ENCODE results near the gene MAP3K14. TPM values are rescaled to one million over a fixed set of nuclear protein-coding genes. Genes with fewer than 3 reads are reported as not detected.

The MAP3K14 gene
- total RNA-seq, 1 experiment from 2014 or later, result 16.4 TPM

DNA sequence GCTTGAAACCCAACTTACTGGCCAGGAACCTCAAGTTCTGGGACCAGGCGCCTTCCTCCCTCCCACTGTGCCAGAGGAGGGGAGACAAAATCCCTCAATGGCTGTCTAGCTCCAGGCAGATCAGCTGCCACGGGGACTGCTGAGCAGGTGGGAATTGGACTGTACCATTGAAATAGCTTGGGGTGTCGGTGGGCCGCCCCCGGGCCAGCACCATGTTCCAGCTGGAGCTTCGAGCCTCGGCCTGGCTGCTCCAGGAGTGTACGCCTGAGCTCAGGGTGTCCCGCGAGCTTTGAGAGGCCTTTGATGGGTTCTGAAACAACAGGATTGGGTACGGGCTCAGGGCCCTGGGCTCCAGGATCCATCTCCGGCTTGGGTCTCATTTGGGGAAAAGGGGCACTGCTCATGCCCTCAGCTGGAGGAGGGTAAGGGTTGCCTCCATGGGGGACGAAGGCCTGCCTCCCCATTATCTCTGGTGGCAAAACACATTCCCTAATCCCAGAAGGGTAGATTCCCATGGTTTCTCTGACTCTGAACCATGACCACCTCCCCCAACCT lies 50.4 kb downstream of the MAP3K14 start:
- H3K9me2 ChIP-seq (ENCODE audit: insufficient read depth), result no peaks in the 10 kb centered on the region
- no peak overlapping the region for H2AFZ ChIP-seq (ENCODE audit: low read depth, low read length, poor library complexity, severe bottlenecking)
- no peaks in the 10 kb centered on the region for H4K20me1 ChIP-seq (ENCODE audit: insufficient read depth)
- no peak overlapping the region for H3K27ac ChIP-seq (ENCODE audit: low read depth, low read length)
- TF ChIP-seq CEBPB (IDR thresholded peaks at IDR 0.05; ENCODE audit: low read depth) (no peak), SIN3A (IDR thresholded peaks at IDR 0.05; ENCODE audit: low read depth) (no peak), FOSL1 (IDR thresholded peaks at IDR 0.05; ENCODE audit: low read depth) (no peak), EZH2phosphoT487 (IDR thresholded peaks at IDR 0.05; ENCODE audit: borderline replicate concordance) (no peak), CBX3 (IDR thresholded peaks at IDR 0.05; ENCODE audit: low read depth) (no peak), RAD21 (IDR thresholded peaks at IDR 0.05; ENCODE audit: low read depth) (no peak), SP1 (IDR thresholded peaks at IDR 0.05; ENCODE audit: low read depth) (no peak), EGR1 (IDR thresholded peaks at IDR 0.05; ENCODE audit: low read depth) (no peak), TCF7L2 (IDR thresholded peaks at IDR 0.05; ENCODE audit: borderline replicate concordance, extremely low read depth, insufficient read depth, insufficient read length) (no peak)
- TF ChIP-seq, protein P1, sequence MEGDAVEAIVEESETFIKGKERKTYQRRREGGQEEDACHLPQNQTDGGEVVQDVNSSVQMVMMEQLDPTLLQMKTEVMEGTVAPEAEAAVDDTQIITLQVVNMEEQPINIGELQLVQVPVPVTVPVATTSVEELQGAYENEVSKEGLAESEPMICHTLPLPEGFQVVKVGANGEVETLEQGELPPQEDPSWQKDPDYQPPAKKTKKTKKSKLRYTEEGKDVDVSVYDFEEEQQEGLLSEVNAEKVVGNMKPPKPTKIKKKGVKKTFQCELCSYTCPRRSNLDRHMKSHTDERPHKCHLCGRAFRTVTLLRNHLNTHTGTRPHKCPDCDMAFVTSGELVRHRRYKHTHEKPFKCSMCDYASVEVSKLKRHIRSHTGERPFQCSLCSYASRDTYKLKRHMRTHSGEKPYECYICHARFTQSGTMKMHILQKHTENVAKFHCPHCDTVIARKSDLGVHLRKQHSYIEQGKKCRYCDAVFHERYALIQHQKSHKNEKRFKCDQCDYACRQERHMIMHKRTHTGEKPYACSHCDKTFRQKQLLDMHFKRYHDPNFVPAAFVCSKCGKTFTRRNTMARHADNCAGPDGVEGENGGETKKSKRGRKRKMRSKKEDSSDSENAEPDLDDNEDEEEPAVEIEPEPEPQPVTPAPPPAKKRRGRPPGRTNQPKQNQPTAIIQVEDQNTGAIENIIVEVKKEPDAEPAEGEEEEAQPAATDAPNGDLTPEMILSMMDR (IDR thresholded peaks at IDR 0.05 in 2 of 3, conservative IDR thresholded peaks at IDR 0.05 in 1 of 3; ENCODE audit: borderline replicate concordance in 1 of 3, insufficient read depth in 1 of 3, low read depth in 2 of 3, low read length in 2 of 3), result no peak
- TF ChIP-seq, protein P2, sequence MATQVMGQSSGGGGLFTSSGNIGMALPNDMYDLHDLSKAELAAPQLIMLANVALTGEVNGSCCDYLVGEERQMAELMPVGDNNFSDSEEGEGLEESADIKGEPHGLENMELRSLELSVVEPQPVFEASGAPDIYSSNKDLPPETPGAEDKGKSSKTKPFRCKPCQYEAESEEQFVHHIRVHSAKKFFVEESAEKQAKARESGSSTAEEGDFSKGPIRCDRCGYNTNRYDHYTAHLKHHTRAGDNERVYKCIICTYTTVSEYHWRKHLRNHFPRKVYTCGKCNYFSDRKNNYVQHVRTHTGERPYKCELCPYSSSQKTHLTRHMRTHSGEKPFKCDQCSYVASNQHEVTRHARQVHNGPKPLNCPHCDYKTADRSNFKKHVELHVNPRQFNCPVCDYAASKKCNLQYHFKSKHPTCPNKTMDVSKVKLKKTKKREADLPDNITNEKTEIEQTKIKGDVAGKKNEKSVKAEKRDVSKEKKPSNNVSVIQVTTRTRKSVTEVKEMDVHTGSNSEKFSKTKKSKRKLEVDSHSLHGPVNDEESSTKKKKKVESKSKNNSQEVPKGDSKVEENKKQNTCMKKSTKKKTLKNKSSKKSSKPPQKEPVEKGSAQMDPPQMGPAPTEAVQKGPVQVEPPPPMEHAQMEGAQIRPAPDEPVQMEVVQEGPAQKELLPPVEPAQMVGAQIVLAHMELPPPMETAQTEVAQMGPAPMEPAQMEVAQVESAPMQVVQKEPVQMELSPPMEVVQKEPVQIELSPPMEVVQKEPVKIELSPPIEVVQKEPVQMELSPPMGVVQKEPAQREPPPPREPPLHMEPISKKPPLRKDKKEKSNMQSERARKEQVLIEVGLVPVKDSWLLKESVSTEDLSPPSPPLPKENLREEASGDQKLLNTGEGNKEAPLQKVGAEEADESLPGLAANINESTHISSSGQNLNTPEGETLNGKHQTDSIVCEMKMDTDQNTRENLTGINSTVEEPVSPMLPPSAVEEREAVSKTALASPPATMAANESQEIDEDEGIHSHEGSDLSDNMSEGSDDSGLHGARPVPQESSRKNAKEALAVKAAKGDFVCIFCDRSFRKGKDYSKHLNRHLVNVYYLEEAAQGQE (IDR thresholded peaks at IDR 0.05; ENCODE audit: low read depth), result no peak
- CTCF ChIA-PET, result interaction anchor here (0.9 kb wide), 1 partner anchor 11 kb away, joined by 4 read pairs; no protein-coding TSS in a partner anchor
- H3K36me3 ChIP-seq (ENCODE audit: control insufficient read depth in 1 of 2, insufficient read depth in 2 of 2, low read length in 2 of 2), result peaks cover 46 to 50% of the 10 kb centered on the region in 2 experiments; a peak in 3 of 4 replicates
- H3K79me2 ChIP-seq (ENCODE audit: insufficient read depth, low read length), result no peaks in the 10 kb centered on the region
- no peaks in the 10 kb centered on the region for H3K9me3 ChIP-seq (ENCODE audit: control insufficient read depth in 1 of 2, insufficient read depth in 1 of 2, low read depth in 1 of 2, low read length in 2 of 2)
- no peak for DNase-seq (ENCODE audit: low read depth, low spot score)
- intact Hi-C loops (cut with micrococcal nuclease), result no loop called here
- POLR2A ChIA-PET, result no interaction called here
- no peaks in the 10 kb centered on the region for H3K27me3 ChIP-seq (ENCODE audit: insufficient read depth, low read length)
- H3K4me1 ChIP-seq (ENCODE audit: control insufficient read depth in 1 of 2, insufficient read depth in 2 of 2, low read length in 2 of 2), result 0 out of 4 replicates have a peak, but pooled peaks cover 0 to 4% of the 10 kb centered on the region in 2 experiments
- ATAC-seq, result no peak
- H3K4me3 ChIP-seq (replicated peaks in 1 of 2; ENCODE audit: low read depth in 1 of 2, low read length in 2 of 2), result no peak overlapping the region
- H3K9ac ChIP-seq (ENCODE audit: low read length), result no peak overlapping the region
- BruUV-seq (replicated peaks), result no TSS peak
- RAD21 ChIA-PET (ENCODE audit: low non-redundant PET in 1 of 2, low total read pairs in 2 of 2, uncharacterized antibody in 2 of 2, unreplicated experiment in 2 of 2), result no interaction called here
- H3K4me2 ChIP-seq (ENCODE audit: low read length), result no peak overlapping the region

Measured in HCT116 (cell line).